Calu3 (cell line): Measurements from ENCODE around the gene TRIM38. TPM values are rescaled to one million over a fixed set of nuclear protein-coding genes. Genes with fewer than 3 reads are reported as not detected.

Source experiments
- BruUV-seq: library from RNA; stranded (reverse); fragments of 400-500 nt; replicated peaks from 2 replicates; lab custom pipeline; 2021; lab: Mats Ljungman, UMichigan
- CTCF ChIA-PET: fragments of 300-600 bp; sonication (Branson Sonifier 250); formaldehyde crosslinking; loops from one replicate; lab custom pipeline; 2022; ENCODE audit warnings: antibody characterized with exemption; lab: Charles Lee
- DNase-seq: peaks from one replicate; pipeline ENCODE4 v3.0.0; 2022
- H3K27ac Mint-ChIP-seq: one replicate; pipeline ENCODE4 v1.8.0; 2022; ENCODE audit warnings: mixed read lengths; ENCODE audit not compliant: unreplicated experiment
- H3K27me3 Mint-ChIP-seq: one replicate; pipeline ENCODE4 v1.8.0; 2022; ENCODE audit warnings: mixed read lengths; ENCODE audit not compliant: unreplicated experiment
- H3K36me3 Mint-ChIP-seq: one replicate; pipeline ENCODE4 v1.8.0; 2022; ENCODE audit warnings: mild to moderate bottlenecking, moderate library complexity, mixed read lengths; ENCODE audit not compliant: insufficient read depth, unreplicated experiment
- H3K4me1 Mint-ChIP-seq: one replicate; pipeline ENCODE4 v1.8.0; 2022; ENCODE audit warnings: mild to moderate bottlenecking, low read depth, mixed read lengths; ENCODE audit not compliant: unreplicated experiment
- H3K4me3 Mint-ChIP-seq: one replicate; pipeline ENCODE4 v1.8.0; 2022; ENCODE audit warnings: mild to moderate bottlenecking, low read depth, moderate library complexity, mixed read lengths; ENCODE audit not compliant: unreplicated experiment
- H3K9me3 Mint-ChIP-seq: one replicate; pipeline ENCODE4 v1.8.0; 2022; ENCODE audit warnings: low read depth, mixed read lengths; ENCODE audit not compliant: unreplicated experiment
- CTCF ChIP-seq: fragments of 200-600 bp; IDR thresholded peaks from one replicate; pipeline ENCODE4 v1.8.0; 2022; ENCODE audit warnings: antibody characterized with exemption; ENCODE audit not compliant: unreplicated experiment
- intact Hi-C: fragments of 100-400 bp; cut with micrococcal nuclease; formaldehyde crosslinking; loops from one replicate; pipeline ENCODE4 v1.10.0; 2022; ENCODE audit not compliant: unreplicated experiment
- total RNA-seq: library from RNA; stranded (reverse); gene quantifications from 2 replicates; pipeline ENCODE4 v1.2.3, GENCODE V29; 2022

Gene TRIM38
- total RNA-seq, 1 experiment from 2014 or later = 20.6 TPM

GRCh38 chr6:25934156-25934555 is 28.4 kb upstream of the TRIM38 start:
- BruUV-seq = no TSS peak
- intact Hi-C loops = no loop called here
- DNase-seq = no peak
- CTCF ChIA-PET = no interaction called here
- Mint-ChIP-seq H3K27me3 (no peaks in the 10 kb centered on the region), H3K9me3 (no peaks in the 10 kb centered on the region), H3K27ac (no peak overlapping the region), H3K36me3 (no peaks in the 10 kb centered on the region), H3K4me3 (no peak overlapping the region), H3K4me1 (peaks cover 7% of the 10 kb centered on the region)
- TF ChIP-seq CTCF = no peak

GRCh38 chr6:25934735-25935313 is 27.8 kb upstream of the TRIM38 start:
- intact Hi-C loops = no loop called here
- no TSS peak for BruUV-seq
- no peak overlapping the region for H3K27ac Mint-ChIP-seq
- TF ChIP-seq CTCF = no peak
- peaks cover 7% of the 10 kb centered on the region for H3K4me1 Mint-ChIP-seq
- no peaks in the 10 kb centered on the region for H3K27me3 Mint-ChIP-seq
- H3K9me3 Mint-ChIP-seq = no peaks in the 10 kb centered on the region
- no peak overlapping the region for H3K4me3 Mint-ChIP-seq
- no peaks in the 10 kb centered on the region for H3K36me3 Mint-ChIP-seq
- CTCF ChIA-PET = no interaction called here
- no peak for DNase-seq

GRCh38 chr6:25935953-25936352 is 26.6 kb upstream of the TRIM38 start:
- no TSS peak for BruUV-seq

GRCh38 chr6:25939593-25939992 is 23.0 kb upstream of the TRIM38 start:
- CTCF ChIA-PET = interaction anchor here (1.4 to 1.7 kb wide), 2 partner anchors 48 to 221 kb away, joined by 3 to 4 read pairs; no protein-coding TSS in a partner anchor
- no peak for TF ChIP-seq CTCF

More at GRCh38 chr6:25935953-25936352, 26.6 kb upstream of the TRIM38 start:
- TF ChIP-seq CTCF = no peak
- Mint-ChIP-seq H3K27me3 (no peaks in the 10 kb centered on the region), H3K27ac (no peak overlapping the region), H3K36me3 (no peaks in the 10 kb centered on the region), H3K4me1 (peaks cover 6% of the 10 kb centered on the region), H3K9me3 (no peaks in the 10 kb centered on the region), H3K4me3 (no peak overlapping the region)
- CTCF ChIA-PET = no interaction called here
- DNase-seq = no peak
- intact Hi-C loops = no loop called here

More at GRCh38 chr6:25939593-25939992, 23.0 kb upstream of the TRIM38 start:
- H3K36me3 Mint-ChIP-seq = no peaks in the 10 kb centered on the region
- H3K9me3 Mint-ChIP-seq = no peaks in the 10 kb centered on the region
- H3K4me1 Mint-ChIP-seq = no peaks in the 10 kb centered on the region
- no peak overlapping the region for H3K4me3 Mint-ChIP-seq
- no peak for DNase-seq
- H3K27ac Mint-ChIP-seq = no peak overlapping the region
- no peaks in the 10 kb centered on the region for H3K27me3 Mint-ChIP-seq
- BruUV-seq = no TSS peak
- intact Hi-C loops = no loop called here
